ENCODE measurements around the gene TRMT10A. TPM values are rescaled to one million over a fixed set of nuclear protein-coding genes. Genes with fewer than 3 reads are reported as not detected.

TRMT10A gene
- total RNA-seq, 3 donors from 2014 or later (not counting 1 experiment from before 2014, with no cell fraction given), result 1.6 to 2.6 (median 2.2) TPM

- H3K36me3 Mint-ChIP-seq, result no peaks in the 10 kb centered on the region
- ATAC-seq, result no peak
Measured at GRCh38 chr4:99586797-99587196, 23.0 kb upstream of the TRMT10A start.

GRCh38 chr4:99586322-99586721, 22.5 kb upstream of the TRMT10A start:
- Mint-ChIP-seq H3K27ac (no peak overlapping the region), H3K4me1 (no peaks in the 10 kb centered on the region), H3K27me3 (ENCODE audit: low read depth in 2 of 2) (peaks cover 12 to 52% of the 10 kb centered on the region in 2 donors), H3K36me3 (no peaks in the 10 kb centered on the region), H3K9me3 (no peaks in the 10 kb centered on the region), H3K4me3 (no peak overlapping the region)
- TF ChIP-seq CTCF (IDR thresholded peaks at IDR 0.05), result no peak
- 42% methylated on average over 2 of the region's 2 CpGs for WGBS (ENCODE audit: insufficient coverage)
- Histone ChIP-seq H3K4me1 (ENCODE audit: control insufficient read depth, insufficient read depth, low read length) (no peaks in the 10 kb centered on the region), H3K27ac (ENCODE audit: low read length) (no peak overlapping the region), H3K36me3 (ENCODE audit: control insufficient read depth, insufficient read depth, low read length) (no peaks in the 10 kb centered on the region), H3K27me3 (ENCODE audit: control insufficient read depth, insufficient read depth, low read length) (peaks cover 9% of the 10 kb centered on the region), H3K4me3 (ENCODE audit: low read length) (no peak overlapping the region), H3K9me3 (ENCODE audit: control insufficient read depth, insufficient read depth, low read length) (no peaks in the 10 kb centered on the region)
- ATAC-seq (no peak), DNase-seq (no peak)
- intact Hi-C loops (cut with micrococcal nuclease), result no loop called here

More at GRCh38 chr4:99586797-99587196, 23.0 kb upstream of the TRMT10A start:
- Mint-ChIP-seq H3K27me3 (ENCODE audit: low read depth in 2 of 2) (peaks cover 8 to 47% of the 10 kb centered on the region in 2 donors), H3K27ac (no peak overlapping the region), H3K4me1 (no peaks in the 10 kb centered on the region), H3K9me3 (no peaks in the 10 kb centered on the region), H3K4me3 (no peak overlapping the region)
- Histone ChIP-seq H3K27ac (ENCODE audit: low read length) (no peak overlapping the region), H3K27me3 (ENCODE audit: control insufficient read depth, insufficient read depth, low read length) (peaks cover 9% of the 10 kb centered on the region), H3K4me3 (ENCODE audit: low read length) (no peak overlapping the region), H3K4me1 (ENCODE audit: control insufficient read depth, insufficient read depth, low read length) (no peaks in the 10 kb centered on the region), H3K36me3 (ENCODE audit: control insufficient read depth, insufficient read depth, low read length) (no peaks in the 10 kb centered on the region), H3K9me3 (ENCODE audit: control insufficient read depth, insufficient read depth, low read length) (no peaks in the 10 kb centered on the region)
- intact Hi-C loops (cut with micrococcal nuclease), result no loop called here
- 45% methylated on average over 1 of the region's 1 CpG for WGBS (ENCODE audit: insufficient coverage)
- TF ChIP-seq CTCF (IDR thresholded peaks at IDR 0.05), result no peak
- DNase-seq, result no peak

- no CpG with 5 or more reads among the region's 1 CpG for WGBS (ENCODE audit: insufficient coverage)
- H3K27me3 Mint-ChIP-seq (ENCODE audit: low read depth in 2 of 2), result peaks cover 13 to 59% of the 10 kb centered on the region in 2 donors
Measured at GRCh38 chr4:99585516-99585915, 21.7 kb upstream of the TRMT10A start.

More at GRCh38 chr4:99585516-99585915, 21.7 kb upstream of the TRMT10A start:
- intact Hi-C loops (cut with micrococcal nuclease), result no loop called here
- Mint-ChIP-seq H3K36me3 (no peaks in the 10 kb centered on the region), H3K4me3 (no peak overlapping the region), H3K27ac (no peak overlapping the region), H3K4me1 (no peaks in the 10 kb centered on the region), H3K9me3 (no peaks in the 10 kb centered on the region)
- Histone ChIP-seq H3K36me3 (ENCODE audit: control insufficient read depth, insufficient read depth, low read length) (no peaks in the 10 kb centered on the region), H3K4me3 (ENCODE audit: low read length) (no peak overlapping the region), H3K27ac (ENCODE audit: low read length) (no peak overlapping the region), H3K9me3 (ENCODE audit: control insufficient read depth, insufficient read depth, low read length) (no peaks in the 10 kb centered on the region), H3K4me1 (ENCODE audit: control insufficient read depth, insufficient read depth, low read length) (no peaks in the 10 kb centered on the region), H3K27me3 (ENCODE audit: control insufficient read depth, insufficient read depth, low read length) (peaks cover 9% of the 10 kb centered on the region)
- ATAC-seq (no peak), DNase-seq (no peak)
- TF ChIP-seq CTCF (IDR thresholded peaks at IDR 0.05), result no peak
